ENCODE data around the gene PLA2G4F. TPM values are rescaled to one million over a fixed set of nuclear protein-coding genes. Genes with fewer than 3 reads are reported as not detected.

Gene PLA2G4F
- total RNA-seq, 1 donor from 2014 or later = 1.6 TPM

DNA sequence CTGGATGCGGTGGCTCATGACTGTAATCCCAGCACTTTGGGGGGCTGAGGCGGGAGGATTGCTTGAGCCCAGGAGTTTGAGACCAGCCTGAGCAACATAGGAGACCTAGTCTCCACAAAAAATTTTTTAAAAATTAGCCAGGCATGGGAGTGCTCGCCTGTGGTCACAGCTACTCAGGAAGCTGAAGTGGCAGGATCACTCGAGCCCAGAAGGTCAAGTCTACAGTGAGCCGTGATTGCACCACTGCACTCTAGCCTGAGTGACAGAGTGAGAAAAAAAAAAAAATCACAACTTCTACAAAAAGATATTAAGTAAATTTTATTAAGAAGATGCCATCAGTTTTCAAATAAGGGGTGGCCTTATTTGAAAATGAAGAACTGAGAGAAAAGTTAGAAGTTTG lies 50.1 kb downstream of the PLA2G4F start:
- Histone ChIP-seq H3K36me3 (ENCODE audit: control insufficient read depth, insufficient read depth, low read length) (no peaks in the 10 kb centered on the region), H3K27me3 (ENCODE audit: control insufficient read depth, insufficient read depth, low read length) (no peaks in the 10 kb centered on the region), H3K4me3 (ENCODE audit: low read depth, low read length) (no peak overlapping the region)
- no peak for DNase-seq (ENCODE audit: low read depth)
- no peak for FAIRE-seq
- TF ChIP-seq, protein P1, sequence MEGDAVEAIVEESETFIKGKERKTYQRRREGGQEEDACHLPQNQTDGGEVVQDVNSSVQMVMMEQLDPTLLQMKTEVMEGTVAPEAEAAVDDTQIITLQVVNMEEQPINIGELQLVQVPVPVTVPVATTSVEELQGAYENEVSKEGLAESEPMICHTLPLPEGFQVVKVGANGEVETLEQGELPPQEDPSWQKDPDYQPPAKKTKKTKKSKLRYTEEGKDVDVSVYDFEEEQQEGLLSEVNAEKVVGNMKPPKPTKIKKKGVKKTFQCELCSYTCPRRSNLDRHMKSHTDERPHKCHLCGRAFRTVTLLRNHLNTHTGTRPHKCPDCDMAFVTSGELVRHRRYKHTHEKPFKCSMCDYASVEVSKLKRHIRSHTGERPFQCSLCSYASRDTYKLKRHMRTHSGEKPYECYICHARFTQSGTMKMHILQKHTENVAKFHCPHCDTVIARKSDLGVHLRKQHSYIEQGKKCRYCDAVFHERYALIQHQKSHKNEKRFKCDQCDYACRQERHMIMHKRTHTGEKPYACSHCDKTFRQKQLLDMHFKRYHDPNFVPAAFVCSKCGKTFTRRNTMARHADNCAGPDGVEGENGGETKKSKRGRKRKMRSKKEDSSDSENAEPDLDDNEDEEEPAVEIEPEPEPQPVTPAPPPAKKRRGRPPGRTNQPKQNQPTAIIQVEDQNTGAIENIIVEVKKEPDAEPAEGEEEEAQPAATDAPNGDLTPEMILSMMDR (IDR thresholded peaks at IDR 0.05; ENCODE audit: insufficient read depth, low read length, severe bottlenecking) = no peak

DNA sequence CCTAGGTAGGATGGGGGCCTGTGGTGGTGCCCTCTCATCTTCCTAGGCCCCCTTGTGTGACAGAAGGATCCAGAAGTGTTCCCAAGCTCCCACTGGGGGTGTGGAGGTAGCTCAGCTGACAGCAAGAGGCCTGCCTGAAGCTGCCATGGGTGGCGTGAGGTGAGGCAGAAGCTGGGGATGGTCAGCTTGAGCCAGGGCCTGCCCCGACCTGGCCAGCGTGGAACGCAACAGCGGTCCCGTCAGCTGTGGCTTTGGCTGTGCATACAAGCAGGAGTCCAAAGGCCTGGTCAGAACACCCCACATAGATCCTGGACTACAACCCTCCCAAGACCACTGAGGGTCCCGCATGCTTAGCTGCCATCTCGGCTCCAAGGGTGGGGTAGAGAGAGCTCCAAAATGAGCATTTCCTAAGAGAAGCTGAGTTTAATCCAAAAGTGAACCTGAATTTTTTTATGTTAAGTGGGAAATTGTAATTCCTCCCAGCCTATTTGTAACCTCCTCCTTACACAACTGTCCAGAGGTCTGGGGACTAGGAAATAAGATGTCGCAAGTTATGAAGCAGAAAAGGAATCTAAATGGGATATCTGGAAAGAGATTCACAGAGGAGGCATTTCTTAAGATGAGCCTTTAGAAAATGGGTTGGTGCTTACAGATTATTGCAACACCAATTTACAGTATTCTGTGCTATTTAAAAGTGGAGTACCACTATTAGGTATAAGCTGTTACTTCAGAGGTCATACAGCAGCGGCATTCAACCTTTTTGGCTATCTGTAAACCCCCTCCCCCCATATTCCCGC lies 52.1 kb downstream of the PLA2G4F start:
- Histone ChIP-seq H3K27me3 (ENCODE audit: control insufficient read depth, insufficient read depth, low read length) (no peaks in the 10 kb centered on the region), H3K36me3 (ENCODE audit: control insufficient read depth, insufficient read depth, low read length) (no peaks in the 10 kb centered on the region), H3K4me3 (ENCODE audit: low read depth, low read length) (no peak overlapping the region)
- DNase-seq (ENCODE audit: low read depth) (no peak), FAIRE-seq (no peak)
- TF ChIP-seq, protein P1 (IDR thresholded peaks at IDR 0.05; ENCODE audit: insufficient read depth, low read length, severe bottlenecking) = no peak

DNA sequence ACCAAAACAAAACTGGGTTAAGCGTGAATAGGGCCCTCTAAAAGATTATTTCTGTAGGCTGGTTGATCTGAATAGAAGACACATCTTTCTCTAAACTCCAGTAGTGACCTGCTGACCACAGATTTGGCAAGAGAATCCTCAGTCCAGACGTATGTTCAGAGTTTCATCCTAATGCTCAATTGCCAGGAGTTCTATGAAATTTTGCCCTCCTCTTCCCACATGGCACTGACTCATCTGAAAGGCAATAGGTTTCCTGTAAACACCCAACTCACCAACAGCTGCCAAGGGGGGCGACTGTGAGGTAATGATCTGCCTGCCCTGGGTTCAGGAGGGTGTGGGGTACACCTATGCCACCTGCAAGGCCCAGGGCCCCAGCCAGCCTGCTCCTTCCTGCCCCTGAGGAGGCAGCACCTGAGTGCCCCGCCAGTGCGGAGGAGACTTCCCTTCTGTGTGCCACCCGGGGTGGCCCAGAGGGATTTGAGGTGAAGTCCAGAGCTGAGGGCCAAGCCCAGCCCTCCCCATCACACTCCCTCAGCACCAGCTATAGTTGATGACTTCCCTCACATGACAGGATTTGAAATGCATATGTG lies 53.7 kb downstream of the PLA2G4F start:
- DNase-seq (ENCODE audit: low read depth) (peak; percentile 66), FAIRE-seq (no peak)
- Histone ChIP-seq H3K4me3 (ENCODE audit: low read depth, low read length) (no peak overlapping the region), H3K36me3 (ENCODE audit: control insufficient read depth, insufficient read depth, low read length) (no peaks in the 10 kb centered on the region), H3K27me3 (ENCODE audit: control insufficient read depth, insufficient read depth, low read length) (no peaks in the 10 kb centered on the region)
- TF ChIP-seq, protein P1 (IDR thresholded peaks at IDR 0.05; ENCODE audit: insufficient read depth, low read length, severe bottlenecking) = no peak

DNA sequence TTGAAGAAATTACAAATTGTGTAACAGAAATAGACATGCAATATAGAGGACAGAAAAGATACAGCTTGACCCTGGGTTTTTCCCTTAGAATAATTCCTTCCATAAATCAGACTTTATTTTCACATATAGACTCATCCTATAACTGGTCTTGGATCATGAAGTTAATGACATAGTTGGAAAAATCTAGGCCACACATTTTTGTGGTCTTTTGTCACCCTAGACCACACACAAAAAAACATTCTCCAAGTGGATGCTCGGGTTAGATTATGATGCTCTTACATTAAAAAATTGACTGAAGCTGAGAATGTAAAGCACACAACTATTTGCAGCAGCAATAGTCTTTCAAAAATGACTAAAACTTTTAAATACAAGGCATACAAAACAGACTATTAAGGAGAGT lies 54.6 kb downstream of the PLA2G4F start:
- H3K27me3 ChIP-seq (ENCODE audit: control insufficient read depth, insufficient read depth, low read length) = no peaks in the 10 kb centered on the region
- no peak for DNase-seq (ENCODE audit: low read depth)
- H3K4me3 ChIP-seq (ENCODE audit: low read depth, low read length) = no peak overlapping the region
- TF ChIP-seq, protein P1 (IDR thresholded peaks at IDR 0.05; ENCODE audit: insufficient read depth, low read length, severe bottlenecking) = no peak
- no peak for FAIRE-seq
- no peaks in the 10 kb centered on the region for H3K36me3 ChIP-seq (ENCODE audit: control insufficient read depth, insufficient read depth, low read length)

DNA sequence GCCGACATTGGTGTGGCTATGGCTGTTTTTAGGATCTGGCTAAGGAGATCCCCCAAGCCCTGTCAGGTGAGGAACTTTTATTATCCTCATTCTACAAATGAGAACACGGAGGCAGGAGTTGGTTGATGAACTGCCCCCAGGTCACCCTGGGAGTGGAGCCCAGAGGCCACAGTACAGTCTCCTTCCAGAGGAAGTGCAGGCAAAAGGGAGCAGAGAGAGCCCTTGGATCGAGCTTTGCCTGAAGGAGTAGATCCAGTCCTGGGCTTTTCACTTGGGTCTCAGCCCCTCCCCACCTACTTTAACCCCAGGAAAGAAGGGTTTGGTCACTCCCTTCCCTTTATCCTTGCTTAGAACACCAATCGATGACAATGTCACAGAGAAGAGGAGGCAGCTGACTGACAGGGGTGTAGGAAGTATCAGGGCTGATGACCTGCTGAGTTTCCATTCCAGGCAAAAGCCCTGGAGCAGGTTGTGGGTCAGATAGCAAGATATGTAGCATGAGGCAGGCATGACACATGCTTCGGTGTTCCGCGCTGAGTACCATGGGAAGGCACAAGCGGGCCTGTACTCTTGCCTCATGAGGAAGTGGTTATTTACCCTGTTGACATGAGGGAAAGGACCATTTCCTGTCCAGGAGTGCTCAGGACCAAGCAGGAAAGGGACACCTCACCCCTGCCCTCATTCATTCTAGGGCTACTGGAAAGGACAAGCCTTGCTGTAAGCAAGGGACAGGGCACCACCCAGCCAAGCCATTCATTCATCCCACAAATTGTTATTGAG lies 56.2 kb downstream of the PLA2G4F start:
- H3K4me3 ChIP-seq (ENCODE audit: low read depth, low read length) = no peak overlapping the region
- peak; percentile 96 for FAIRE-seq
- H3K27me3 ChIP-seq (ENCODE audit: control insufficient read depth, insufficient read depth, low read length) = no peaks in the 10 kb centered on the region
- DNase-seq (ENCODE audit: low read depth) = peak; percentile 95
- TF ChIP-seq, protein P1 (IDR thresholded peaks at IDR 0.05; ENCODE audit: insufficient read depth, low read length, severe bottlenecking) = no peak
- H3K36me3 ChIP-seq (ENCODE audit: control insufficient read depth, insufficient read depth, low read length) = no peaks in the 10 kb centered on the region

All from bronchial epithelial cell (primary cell).